AG09309 (cell line): ENCODE results near the gene ELAC1.
"Not testable (repeated sequence)": the region's sequence is repeated elsewhere in the genome, so short reads cannot be mapped to it uniquely, and the experiment has no call there.

Experiments used
- DNase-seq: peaks from one replicate; pipeline ENCODE4 v3.0.0-alpha.2; 2010; ENCODE audit warnings: low read depth
- H3K4me3 ChIP-seq: 2 replicates; pipeline ENCODE4 v1.5.1; 2011; ENCODE audit warnings: mild to moderate bottlenecking, low read depth, low read length, moderate library complexity; ENCODE audit not compliant: control insufficient read depth
- CTCF ChIP-seq: IDR thresholded peaks from 2 replicates; pipeline ENCODE4 v1.5.1; 2011; ENCODE audit warnings: mild to moderate bottlenecking, low read depth, low read length, inconsistent platforms; ENCODE audit not compliant: insufficient read depth, control insufficient read depth; ENCODE audit errors: missing control alignments

Gene ELAC1

GRCh38 chr18:50969448-50969847, 1.6 kb downstream of the ELAC1 start:
- TF ChIP-seq CTCF: no peak
- DNase-seq: no peak
- no peak overlapping the region for H3K4me3 ChIP-seq

- no peak for TF ChIP-seq CTCF
- no peak for DNase-seq
- no peak overlapping the region for H3K4me3 ChIP-seq
Observed at GRCh38 chr18:50970006-50970405, 2.2 kb downstream of the ELAC1 start.

GRCh38 chr18:50972404-50972803, 4.6 kb downstream of the ELAC1 start:
- DNase-seq, H3K4me3 ChIP-seq: not testable (repeated sequence)

- no peak for TF ChIP-seq CTCF
- no peak for DNase-seq
Observed at GRCh38 chr18:50973367-50974126, 5.7 kb downstream of the ELAC1 start.

GRCh38 chr18:50977037-50977760, 9.4 kb downstream of the ELAC1 start:
- TF ChIP-seq CTCF: no peak
- no peak overlapping the region for H3K4me3 ChIP-seq
- DNase-seq: no peak

More at GRCh38 chr18:50973367-50974126, 5.7 kb downstream of the ELAC1 start:
- no peak overlapping the region for H3K4me3 ChIP-seq

GRCh38 chr18:50981381-50981780, 13.5 kb downstream of the ELAC1 start:
- no peak overlapping the region for H3K4me3 ChIP-seq
- DNase-seq: no peak
- TF ChIP-seq CTCF: no peak

GRCh38 chr18:50982086-50982801, 14.4 kb downstream of the ELAC1 start:
- no peak for TF ChIP-seq CTCF
- DNase-seq: no peak
- H3K4me3 ChIP-seq: no peak overlapping the region
